Ishikawa (cell line): Measurements from ENCODE around the gene ALDH3A2.

Experiments
- CEBPB ChIP-seq: IDR thresholded peaks from 2 replicates; pipeline ENCODE4 v1.6.1; 2012
- CREB1 ChIP-seq: IDR thresholded peaks from 2 replicates; pipeline ENCODE4 v1.6.1; 2012; ENCODE audit warnings: low read depth
- NFIC ChIP-seq: IDR thresholded peaks from 2 replicates; pipeline ENCODE4 v1.6.1; 2012
- TF ChIP-seq, protein P1 (sequence below): IDR thresholded peaks from 2 replicates; pipeline ENCODE4 v1.6.1; 2012

DNA sequence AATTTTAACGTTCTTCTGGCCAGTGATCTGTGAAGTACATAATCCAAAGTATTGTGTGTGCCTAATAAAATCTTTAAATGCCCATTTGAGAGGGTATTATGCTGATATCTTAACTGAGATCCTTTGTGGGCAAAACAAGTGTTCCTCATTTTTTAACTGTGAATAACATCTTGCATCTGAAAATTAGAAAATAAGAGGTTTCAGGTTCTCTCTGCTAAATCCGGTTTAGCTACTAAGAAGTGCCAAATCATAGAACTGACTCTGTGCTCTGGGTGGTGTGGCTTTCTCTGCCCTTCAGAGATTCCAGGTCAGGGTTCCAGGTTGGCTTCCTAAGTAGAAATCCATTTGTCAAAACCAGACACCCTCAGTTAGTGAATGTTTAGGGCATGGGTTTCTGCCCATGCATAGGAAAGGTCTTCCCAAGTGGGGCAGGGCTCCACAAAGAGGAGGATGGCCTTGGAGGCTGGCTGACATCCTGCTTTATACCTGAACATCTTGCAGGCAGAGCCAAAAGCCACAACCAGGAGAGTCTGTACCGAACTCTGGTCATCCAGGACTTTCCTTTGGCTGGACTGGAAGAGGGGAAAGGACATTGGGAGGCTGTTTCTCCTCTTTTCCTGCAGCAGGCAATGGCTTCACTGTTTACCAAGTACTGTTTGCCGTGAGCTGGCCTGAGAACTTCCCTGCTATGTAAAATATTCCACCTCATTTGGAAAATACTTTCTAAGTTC, 8.5 kb downstream of the ALDH3A2 start:
- TF ChIP-seq CREB1 = no peak
- no peak for TF ChIP-seq NFIC
- TF ChIP-seq CEBPB = no peak
- TF ChIP-seq, protein P1, sequence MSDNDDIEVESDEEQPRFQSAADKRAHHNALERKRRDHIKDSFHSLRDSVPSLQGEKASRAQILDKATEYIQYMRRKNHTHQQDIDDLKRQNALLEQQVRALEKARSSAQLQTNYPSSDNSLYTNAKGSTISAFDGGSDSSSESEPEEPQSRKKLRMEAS = no peak
